GM18907 (cell line): ENCODE data around the gene ENTPD1.
"Not testable (repeated sequence)": the region's sequence is repeated elsewhere in the genome, so short reads cannot be mapped to it uniquely, and the experiment has no call there.

ENCODE experiments used
- ATAC-seq: cut with Tn5 transposase; IDR thresholded peaks from one replicate; pipeline ENCODE4 v1.9.1; 2021; ENCODE audit warnings: mild to moderate bottlenecking, moderate library complexity; ENCODE audit not compliant: unreplicated experiment

The ENTPD1 gene, protein sequence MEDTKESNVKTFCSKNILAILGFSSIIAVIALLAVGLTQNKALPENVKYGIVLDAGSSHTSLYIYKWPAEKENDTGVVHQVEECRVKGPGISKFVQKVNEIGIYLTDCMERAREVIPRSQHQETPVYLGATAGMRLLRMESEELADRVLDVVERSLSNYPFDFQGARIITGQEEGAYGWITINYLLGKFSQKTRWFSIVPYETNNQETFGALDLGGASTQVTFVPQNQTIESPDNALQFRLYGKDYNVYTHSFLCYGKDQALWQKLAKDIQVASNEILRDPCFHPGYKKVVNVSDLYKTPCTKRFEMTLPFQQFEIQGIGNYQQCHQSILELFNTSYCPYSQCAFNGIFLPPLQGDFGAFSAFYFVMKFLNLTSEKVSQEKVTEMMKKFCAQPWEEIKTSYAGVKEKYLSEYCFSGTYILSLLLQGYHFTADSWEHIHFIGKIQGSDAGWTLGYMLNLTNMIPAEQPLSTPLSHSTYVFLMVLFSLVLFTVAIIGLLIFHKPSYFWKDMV

DNA sequence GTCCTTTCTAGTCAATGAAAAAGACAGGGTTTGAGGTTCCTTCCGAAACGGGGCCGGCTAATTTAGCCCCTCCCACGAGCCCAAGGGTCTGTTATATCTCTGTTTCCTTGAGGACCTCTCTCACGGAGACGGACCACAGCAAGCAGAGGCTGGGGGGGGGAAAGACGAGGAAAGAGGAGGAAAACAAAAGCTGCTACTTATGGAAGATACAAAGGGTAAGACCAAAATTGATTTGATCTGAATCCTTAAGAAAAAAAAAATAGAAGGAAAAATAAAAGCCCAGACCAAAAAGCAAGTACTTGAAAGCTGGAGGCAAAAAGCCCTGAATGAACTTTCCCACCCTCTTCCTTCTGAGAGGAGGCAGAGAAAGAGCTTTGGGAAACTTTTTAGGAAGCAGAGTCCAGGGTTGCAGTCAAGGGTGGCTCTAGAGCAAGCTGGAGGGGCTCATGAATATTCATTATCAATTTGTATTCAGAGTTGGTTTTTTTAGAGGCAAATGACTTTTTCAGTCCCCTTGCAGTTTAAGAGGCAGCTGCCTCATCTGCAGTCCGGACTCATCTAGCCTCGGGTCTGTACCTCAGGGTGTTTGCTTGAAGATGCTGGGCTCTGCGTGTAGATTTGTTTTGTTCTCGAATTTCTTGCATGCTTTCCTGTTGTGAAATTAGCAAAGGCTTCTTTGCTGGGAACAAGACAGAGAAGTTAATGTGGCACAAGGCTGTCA, at the start of gene ENTPD1:
Gene ENTPD1, plus strand, starts transcription at position 123 of the 721 bp plus-strand sequence. Its CDS starts 77 bp downstream, at position 200.
- ATAC-seq, result peak; percentile 20

DNA sequence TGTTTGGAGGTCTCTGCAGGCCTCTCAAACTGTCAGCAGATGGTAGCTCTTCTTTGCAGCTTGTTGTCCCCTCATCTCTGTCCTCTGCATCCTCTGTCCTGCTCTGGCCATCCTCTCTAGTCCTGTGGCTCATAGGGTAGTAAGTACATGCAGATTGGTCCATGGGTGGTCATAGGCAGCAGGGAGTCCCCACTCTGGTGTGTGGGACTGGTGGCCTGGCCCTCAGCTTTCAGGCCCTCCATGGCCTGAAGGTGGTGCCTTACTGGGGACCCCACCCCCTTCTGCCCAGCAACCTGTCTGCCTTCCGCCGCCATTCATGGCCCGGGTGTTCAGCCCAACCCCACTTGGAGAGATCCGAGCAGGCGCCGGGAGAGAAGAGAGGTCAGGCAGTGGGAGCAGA, 49.4 kb upstream of the ENTPD1 start:
- no peak for ATAC-seq

DNA sequence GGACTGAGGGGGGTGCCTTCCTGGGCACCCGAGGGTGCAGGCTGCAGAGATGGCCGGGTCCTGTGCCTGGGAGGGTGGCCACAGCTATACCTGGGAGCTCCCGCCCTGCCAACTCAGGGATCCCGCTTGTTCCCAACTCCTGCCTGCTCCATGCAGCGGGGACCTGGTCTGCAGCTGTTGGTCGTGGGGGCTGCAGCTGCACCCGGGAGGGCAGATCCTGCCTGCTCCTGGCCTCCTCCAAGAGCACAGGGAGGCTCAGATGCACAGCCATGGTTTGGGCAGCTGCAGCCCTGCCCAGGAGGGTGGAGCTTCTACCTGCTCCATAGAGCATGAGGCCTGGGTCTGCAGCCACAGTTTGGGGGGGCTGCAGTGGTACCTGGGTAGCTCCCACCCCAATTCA, 49.0 kb upstream of the ENTPD1 start:
- ATAC-seq, result no peak

DNA sequence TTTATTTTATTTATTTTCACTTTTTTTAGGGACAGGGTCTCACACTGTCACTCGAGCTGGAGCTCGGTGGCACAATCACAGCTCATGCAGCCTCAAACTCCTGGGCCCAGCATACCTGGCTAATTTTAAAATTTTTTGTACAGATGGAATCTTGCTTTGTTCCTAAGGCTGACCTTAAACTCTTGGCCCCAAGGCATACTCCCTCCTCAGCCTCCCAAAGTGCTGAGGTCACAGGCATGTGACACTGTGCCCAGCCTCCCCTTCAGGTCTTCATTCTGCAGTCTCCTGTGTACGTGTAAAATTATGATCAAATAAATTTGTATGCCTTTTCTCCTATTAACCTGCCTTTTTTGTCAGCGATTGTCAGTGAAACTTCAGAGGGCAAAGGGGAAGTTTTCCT, 44.5 kb upstream of the ENTPD1 start:
- no peak for ATAC-seq

DNA sequence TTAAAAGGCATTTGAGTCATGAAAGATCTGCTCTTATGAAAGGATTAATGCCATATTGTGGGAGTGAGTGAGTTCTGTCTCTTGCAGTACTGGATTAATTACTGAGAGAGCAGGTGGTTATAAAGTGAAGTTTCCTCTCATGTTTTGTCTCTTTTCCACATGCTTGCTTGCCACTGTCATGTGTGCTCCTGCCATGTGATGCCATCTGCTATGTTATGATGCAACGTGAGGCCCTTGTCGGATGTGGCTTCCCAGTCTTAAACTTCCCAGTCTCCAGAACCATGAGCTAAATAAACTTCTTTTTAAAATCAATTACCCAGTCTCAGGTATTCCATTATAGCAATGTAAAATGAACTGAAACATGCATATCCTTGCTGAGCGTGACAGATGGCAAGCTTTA, 39.5 kb upstream of the ENTPD1 start:
- no peak for ATAC-seq

DNA sequence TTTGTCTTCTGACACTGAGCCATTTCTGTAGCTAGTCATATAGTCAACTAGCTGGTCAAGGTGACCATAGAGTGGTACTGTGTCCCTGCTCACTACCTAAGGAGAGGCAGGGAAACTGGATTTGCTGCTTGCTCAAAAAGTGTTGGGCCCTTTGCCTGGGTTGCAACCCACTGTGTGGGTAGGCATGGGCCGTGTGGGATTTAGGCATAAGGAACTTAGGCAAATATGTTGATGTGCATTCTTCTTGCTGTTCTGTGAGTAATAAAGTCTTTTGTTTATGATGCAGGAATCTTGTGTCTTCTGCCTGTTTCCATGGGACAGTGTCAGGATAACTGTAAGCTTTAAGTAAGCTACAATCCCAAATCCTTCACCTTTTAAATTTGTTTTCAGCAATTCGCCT, 39.1 kb upstream of the ENTPD1 start:
- no peak for ATAC-seq

DNA sequence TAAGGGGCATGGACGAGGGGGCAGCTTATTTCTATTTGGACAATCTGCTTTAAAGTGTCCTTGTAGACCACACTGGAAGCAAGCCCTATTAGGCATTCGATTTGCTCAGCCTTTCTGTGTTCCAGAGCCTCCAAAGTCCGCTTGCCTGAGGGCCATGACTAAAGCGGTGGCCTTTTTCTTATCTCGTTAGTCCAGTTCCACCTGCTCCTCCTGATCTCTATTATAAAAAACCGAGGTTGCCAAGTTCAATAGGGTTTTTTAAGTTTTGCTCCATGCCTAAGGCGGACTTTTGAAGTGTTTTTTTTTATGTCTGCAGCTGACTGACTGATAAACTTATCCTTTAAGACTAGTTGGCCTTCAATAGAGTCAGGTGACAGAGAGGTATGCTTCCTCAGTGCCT, 35.2 kb upstream of the ENTPD1 start:
- not testable (repeated sequence) for ATAC-seq

DNA sequence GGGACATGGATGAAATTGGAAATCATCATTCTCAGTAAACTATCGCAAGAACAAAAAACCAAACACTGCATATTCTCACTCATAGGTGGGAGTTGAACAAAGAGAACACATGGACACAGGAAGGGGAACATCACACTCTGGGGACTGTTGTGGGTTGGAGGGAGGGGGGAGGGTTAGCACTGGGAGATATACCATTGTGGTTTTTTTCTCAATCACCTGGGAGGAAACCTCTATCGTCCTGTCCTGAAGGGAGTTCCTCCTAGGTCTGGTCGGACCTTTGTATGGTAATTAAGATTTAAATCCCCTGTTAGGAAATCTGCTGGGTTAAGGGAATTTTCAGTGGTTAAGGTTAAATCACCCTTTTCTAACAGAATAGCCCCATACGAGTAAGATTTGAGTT, 33.5 kb upstream of the ENTPD1 start:
- not testable (repeated sequence) for ATAC-seq

DNA sequence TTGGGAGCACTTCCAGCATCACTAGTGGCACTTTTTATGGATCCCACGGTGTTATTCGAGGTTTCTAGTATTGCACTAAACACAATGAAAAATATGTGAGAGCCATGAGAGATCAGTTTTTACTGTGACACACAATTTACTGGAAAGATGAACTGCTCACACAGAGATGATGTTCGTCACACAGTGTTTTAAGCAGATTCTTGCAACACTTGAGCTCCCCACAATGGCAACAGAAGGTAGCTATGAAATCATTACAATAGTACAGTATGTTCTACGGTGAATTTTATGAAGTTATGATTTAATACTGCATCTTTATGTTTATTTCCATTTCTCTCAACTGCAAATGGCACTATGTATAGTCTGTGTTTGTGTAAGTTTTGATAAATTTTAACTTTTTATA, 27.4 kb upstream of the ENTPD1 start:
- ATAC-seq, result no peak

DNA sequence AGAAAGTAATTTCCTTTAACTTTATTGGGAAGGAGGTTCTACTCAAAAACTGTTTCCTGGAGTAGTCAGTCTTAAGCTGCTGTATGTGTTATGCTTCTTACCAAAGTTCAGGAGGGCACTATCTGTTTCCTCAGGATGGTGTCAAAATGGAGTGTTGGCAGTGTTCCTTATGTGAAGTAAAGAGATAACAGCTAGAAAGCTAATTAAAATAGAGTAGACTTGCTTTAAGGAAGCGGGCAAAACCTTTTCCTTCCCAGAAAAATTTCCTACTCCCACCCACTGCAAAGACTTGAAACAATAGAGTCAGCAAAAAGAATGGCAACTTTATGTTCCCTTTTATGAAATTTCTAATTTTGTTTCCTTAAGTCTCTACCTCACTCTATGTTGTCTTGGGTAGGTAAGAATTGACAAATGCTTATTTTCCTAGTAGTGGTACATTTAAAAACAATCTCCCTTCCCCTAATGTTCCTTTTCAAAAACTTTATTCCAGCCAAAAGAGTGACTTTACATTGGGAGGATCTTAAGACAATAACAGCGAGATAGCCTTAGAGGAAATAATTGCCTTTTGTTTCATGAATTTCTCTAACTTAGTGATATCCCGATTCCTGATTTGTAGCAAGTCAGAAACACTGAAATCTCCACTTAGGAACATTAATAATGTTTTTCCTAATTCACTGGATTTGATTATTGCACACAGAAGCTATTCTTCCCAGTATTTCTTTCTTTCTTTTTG, 26.5 kb upstream of the ENTPD1 start:
- ATAC-seq, result no peak

DNA sequence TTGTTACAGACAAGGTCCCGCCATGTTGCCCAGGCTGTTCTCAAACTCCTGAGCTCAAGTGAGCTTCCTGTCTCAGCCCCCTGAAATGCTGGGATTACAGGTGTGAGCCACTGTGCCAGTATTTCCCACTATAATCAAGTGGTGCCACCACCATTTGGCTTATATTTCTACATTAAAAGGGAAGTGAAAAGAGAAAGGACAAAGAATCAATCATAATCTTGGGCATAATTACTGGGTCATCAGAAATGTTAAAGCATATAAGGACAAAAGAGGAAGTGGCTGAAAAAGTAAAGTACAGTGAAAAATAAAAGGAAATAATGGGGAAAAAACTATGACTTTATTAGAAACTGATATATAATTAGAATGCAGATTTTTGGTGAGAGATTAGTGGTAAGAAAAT, 25.7 kb upstream of the ENTPD1 start:
- no peak for ATAC-seq

DNA sequence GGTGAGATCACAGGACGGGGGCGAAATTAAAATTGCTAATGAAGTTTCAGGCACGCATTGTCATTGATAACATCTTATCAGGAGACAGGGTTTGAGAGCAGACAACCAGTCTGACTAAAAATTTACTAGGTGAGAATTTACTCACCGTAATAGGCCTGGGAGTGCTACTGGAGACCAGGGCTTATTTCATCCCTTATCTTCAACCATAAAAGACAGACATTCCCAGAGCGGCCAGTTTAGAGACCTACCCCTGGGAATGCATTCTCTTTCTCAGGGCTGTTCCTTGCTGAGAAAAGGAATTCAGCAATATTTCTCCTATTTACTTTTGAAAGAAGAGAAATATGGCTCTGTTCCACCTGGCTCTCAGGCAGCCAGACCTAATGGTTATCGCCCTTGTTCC, 23.1 kb upstream of the ENTPD1 start:
- ATAC-seq, result not testable (repeated sequence)

DNA sequence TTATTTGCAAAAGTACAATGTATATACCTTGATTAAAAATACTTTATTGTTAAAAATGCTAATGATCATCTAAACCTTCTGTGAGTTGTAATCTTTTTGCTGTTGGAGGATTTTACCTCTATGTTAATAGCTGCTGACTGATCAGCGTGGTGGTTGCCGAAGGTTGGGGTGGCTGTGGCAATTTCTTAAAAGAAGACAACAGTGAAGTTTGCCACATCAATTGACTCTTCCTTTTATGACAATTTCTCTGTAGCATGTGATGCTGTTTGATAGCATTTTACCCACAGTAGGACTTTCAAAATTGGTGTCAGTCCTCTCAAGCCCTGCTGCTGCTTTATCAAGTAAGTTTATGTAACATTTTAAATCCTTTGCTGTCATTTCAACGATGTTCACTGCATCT, 16.9 kb upstream of the ENTPD1 start:
- ATAC-seq, result no peak

DNA sequence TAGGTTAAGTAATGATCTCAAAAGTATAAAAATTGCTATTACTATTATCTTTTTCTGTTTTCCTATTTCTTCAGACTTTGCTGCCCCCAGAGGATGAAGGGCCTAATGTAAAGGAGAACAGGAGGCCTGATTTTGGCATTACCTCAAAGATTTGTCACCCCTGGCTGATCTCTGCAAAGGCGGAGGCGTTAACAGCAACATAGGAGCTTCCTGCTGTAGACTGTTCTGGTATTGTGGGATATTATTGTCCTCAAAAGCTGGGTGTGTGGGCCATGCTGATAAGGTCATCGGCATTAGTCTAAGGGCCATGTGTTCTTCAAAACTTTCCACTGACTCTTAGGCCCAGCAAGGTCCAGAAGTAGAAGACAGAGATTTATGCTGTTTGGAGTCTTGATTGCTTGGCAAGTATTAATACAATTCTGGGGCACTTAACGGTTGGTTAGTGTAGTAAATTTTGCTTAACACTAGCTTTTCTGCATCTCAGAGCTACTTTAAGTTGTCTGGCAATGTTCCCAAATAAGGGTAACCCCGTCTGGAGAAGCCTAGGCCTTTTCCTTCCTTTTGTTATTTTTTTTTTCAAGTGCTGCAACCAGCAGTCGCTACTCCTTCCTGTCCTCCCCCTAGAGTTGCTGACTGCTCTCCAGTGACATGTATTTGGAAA, 14.0 kb upstream of the ENTPD1 start:
- peak; percentile 73 for ATAC-seq

DNA sequence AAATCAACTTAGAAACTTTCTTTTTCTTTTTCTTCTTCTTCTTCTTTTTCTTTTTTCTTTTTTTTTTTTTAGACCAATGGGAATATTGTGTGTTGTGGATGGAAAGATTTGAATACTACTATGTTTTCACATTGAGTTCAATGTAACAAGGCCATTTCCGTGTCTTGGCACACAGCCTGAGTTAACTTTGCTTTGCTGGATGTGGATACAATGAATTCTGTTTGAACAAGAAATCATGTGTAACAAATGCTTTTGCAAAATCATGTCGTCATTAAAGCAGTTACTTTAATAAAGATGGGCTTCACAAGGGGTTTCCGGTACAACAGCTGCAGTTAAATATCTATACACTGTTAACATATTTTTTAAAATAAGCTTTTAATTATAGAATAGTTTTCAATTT, 13.5 kb upstream of the ENTPD1 start:
- ATAC-seq, result peak; percentile 24

DNA sequence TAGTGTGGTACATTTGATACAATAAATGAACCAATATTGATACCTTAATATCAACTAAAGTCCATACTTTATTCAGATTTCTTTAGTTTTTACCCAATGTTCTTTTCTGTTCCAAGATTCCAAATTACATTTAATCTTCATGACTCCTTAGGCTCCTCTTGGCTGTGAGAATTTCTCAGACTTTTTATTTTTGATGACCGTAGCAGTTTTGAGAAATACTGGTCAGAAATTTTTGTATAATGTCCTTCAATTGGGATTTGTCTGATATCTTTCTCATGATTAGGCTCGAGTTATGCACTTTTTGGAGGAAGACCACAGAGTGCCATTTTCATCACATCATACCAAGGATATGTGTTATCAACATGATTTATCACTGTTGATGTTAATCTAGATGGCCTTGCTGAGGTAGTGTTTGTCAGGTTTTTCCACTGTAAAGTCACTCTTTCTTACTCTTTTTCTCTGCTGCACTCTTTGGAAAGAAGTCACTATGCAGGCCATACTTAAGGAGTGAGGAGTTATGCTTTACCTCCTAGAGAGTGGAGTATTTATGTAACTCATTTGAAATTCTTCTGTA, 12.9 kb upstream of the ENTPD1 start:
- no peak for ATAC-seq

DNA sequence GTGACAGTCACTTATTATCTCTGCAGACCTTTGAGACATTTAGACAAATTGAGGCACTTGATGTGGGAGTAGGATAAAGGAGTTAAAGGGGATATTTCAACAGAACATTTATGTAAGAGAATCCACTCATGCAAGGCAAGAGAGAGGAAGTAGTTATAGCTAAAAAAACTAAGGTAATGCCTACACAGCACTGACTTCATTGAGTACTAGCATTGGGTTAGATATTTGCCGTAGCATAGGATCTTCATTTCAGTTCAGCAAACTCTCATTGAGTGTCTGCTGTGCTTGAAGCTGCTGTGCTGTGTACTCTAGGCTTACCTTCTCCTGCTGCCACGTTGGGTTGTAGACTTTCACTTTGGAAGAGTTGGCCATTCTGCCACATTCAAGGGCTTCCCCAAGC, 10.5 kb upstream of the ENTPD1 start:
- no peak for ATAC-seq

DNA sequence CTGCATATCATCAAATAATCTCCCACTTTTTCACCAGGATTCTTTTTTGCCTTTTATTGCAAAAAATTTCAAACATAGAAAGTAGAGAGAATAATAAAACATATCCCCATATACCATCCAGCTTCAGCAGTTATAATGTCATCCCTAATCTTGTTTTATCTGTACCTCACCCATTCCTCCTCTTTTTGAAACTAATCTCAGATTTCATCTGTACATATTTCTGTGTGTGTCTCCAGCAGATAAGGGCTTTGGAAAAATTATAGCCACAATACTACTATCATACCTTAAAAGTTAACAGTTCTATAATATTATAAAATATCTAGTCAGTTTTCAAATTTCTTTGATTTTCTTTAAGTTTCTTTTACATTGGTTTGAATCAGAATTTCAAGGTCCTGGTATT, 7.6 kb upstream of the ENTPD1 start:
- no peak for ATAC-seq

DNA sequence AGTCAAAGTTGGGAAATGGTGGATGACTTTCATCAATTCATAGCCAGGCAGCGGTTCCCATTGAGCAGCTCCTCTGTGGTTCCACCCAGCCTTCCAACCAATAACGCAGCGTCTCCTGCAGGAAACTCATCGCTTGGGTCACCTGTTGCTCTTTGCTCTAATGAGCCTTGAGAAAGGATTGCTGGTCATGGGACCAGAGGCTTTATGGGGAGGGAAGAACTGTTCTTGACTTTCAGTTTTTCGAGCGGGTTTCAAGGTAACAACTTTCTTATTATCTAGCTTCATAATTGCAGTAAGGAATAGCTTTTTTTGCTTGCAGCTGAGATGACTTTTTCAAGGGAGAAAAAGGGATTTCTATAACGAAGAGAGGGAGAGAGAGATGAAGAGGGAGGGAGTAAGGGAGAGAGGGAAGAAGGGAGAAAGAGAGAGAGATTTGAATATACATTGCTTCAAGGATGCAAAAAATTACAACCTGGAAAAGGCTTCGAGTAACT, 405 bp upstream of the ENTPD1 start:
- no peak for ATAC-seq
